HL-60 (cell line): ENCODE results near the gene AMN.

Experiments
- CTCF ChIP-seq: IDR thresholded peaks from one replicate; pipeline ENCODE4 v1.5.1; 2011; ENCODE audit warnings: low read length, control low read depth, inconsistent platforms; ENCODE audit not compliant: insufficient read depth
- GABPA ChIP-seq: IDR thresholded peaks from 2 replicates; pipeline ENCODE4 v1.6.1; 2012; ENCODE audit warnings: low read depth
- POLR2AphosphoS5 ChIP-seq: IDR thresholded peaks from 2 replicates; pipeline ENCODE4 v1.6.1; 2012; ENCODE audit warnings: low read depth
- REST ChIP-seq: IDR thresholded peaks from 2 replicates; pipeline ENCODE4 v1.6.1; 2012; ENCODE audit warnings: low read depth; ENCODE audit not compliant: insufficient replicate concordance
- SPI1 ChIP-seq: IDR thresholded peaks from 2 replicates; pipeline ENCODE4 v1.6.1; 2012; ENCODE audit warnings: low read depth, mild to moderate bottlenecking, borderline replicate concordance

GRCh38 chr14:102937331-102938175 is 15.1 kb downstream of the AMN start:
- no peak for TF ChIP-seq POLR2AphosphoS5
- TF ChIP-seq CTCF = no peak
- TF ChIP-seq GABPA = no peak
- no peak for TF ChIP-seq REST
- no peak for TF ChIP-seq SPI1
